G401 (cell line): ENCODE results near the gene DAZAP2. TPM values are rescaled to one million over a fixed set of nuclear protein-coding genes. Genes with fewer than 3 reads are reported as not detected.
"Not testable (repeated sequence)": the region's sequence is repeated elsewhere in the genome, so short reads cannot be mapped to it uniquely, and the experiment has no call there.

Source experiments
- DNase-seq: peaks from one replicate; pipeline ENCODE4 v3.0.0-alpha.2; 2015; ENCODE audit warnings: low spot score
- in situ Hi-C: cut with HindIII; loops from 2 replicates; pipeline ENCODE4 v1.10.0; 2016; ENCODE audit warnings: low sequenced_read_pairs, mixed read lengths
- total RNA-seq: library from RNA; depleted of rRNA; stranded (reverse); fragments of >200 nt; shearing (Covaris generic); gene quantifications from 2 replicates; pipeline ENCODE4 v1.2.3, GENCODE V29; 2014

Gene DAZAP2
- total RNA-seq, 1 experiment from 2014 or later: 88.8 TPM

GRCh38 chr12:51214895-51215294 is 23.7 kb upstream of the DAZAP2 start:
- no peak for DNase-seq
- in situ Hi-C loops: no loop called here

- peak; percentile 48 for DNase-seq
- in situ Hi-C loops: no loop called here
These were observed 22.0 kb upstream of the DAZAP2 start for GRCh38 chr12:51216642-51217041.

- in situ Hi-C loops: no loop called here
- DNase-seq: peak; percentile 56
These were observed 21.3 kb upstream of the DAZAP2 start for GRCh38 chr12:51217133-51217967.

- in situ Hi-C loops: no loop called here
These were observed 20.5 kb upstream of the DAZAP2 start, which contains the start of gene POU6F1 for GRCh38 chr12:51217968-51218606. Gene POU6F1 (minus strand): TSS chr12:51218062. CDS start chr12:51206836, 11,226 bp downstream.

GRCh38 chr12:51218607-51219161 is 19.9 kb upstream of the DAZAP2 start:
- peak; percentile 41 for DNase-seq

More at GRCh38 chr12:51217968-51218606, 20.5 kb upstream of the DAZAP2 start, which contains the start of gene POU6F1:
- DNase-seq: peak; percentile 84

GRCh38 chr12:51219322-51219721 is 19.3 kb upstream of the DAZAP2 start:
- DNase-seq: no peak
- in situ Hi-C loops: no loop called here

More at GRCh38 chr12:51218607-51219161, 19.9 kb upstream of the DAZAP2 start:
- in situ Hi-C loops: no loop called here

- in situ Hi-C loops, DNase-seq: not testable (repeated sequence)
These were observed 18.8 kb upstream of the DAZAP2 start for GRCh38 chr12:51219857-51220256.

GRCh38 chr12:51222461-51222860 is 16.2 kb upstream of the DAZAP2 start:
- in situ Hi-C loops: no loop called here
- no peak for DNase-seq

GRCh38 chr12:51224625-51225024 is 14.0 kb upstream of the DAZAP2 start:
- in situ Hi-C loops: no loop called here
- no peak for DNase-seq

GRCh38 chr12:51225234-51225633 is 13.4 kb upstream of the DAZAP2 start:
- DNase-seq: no peak
- in situ Hi-C loops: no loop called here

- in situ Hi-C loops: no loop called here
- DNase-seq: no peak
These were observed 12.9 kb upstream of the DAZAP2 start for GRCh38 chr12:51225771-51226170.

GRCh38 chr12:51227112-51227511 is 11.5 kb upstream of the DAZAP2 start:
- in situ Hi-C loops, DNase-seq: not testable (repeated sequence)

- in situ Hi-C loops: no loop called here
- DNase-seq: no peak
These were observed 10.7 kb upstream of the DAZAP2 start for GRCh38 chr12:51227962-51228361.

- in situ Hi-C loops: no loop called here
- DNase-seq: no peak
These were observed 9.4 kb upstream of the DAZAP2 start for GRCh38 chr12:51229116-51229809.

GRCh38 chr12:51232642-51233041 is 6.0 kb upstream of the DAZAP2 start:
- in situ Hi-C loops: no loop called here
- DNase-seq: no peak

- no peak for DNase-seq
- in situ Hi-C loops: no loop called here
These were observed 4.1 kb upstream of the DAZAP2 start for GRCh38 chr12:51234530-51234929.

GRCh38 chr12:51238037-51238509 is 553 bp upstream of the DAZAP2 start:
- no peak for DNase-seq

GRCh38 chr12:51240971-51241370 is 2.3 kb downstream of the DAZAP2 start:
- in situ Hi-C loops: no loop called here
- DNase-seq: no peak

More at GRCh38 chr12:51238037-51238509, 553 bp upstream of the DAZAP2 start:
- in situ Hi-C loops: no loop called here

- no peak for DNase-seq
- in situ Hi-C loops: no loop called here
These were observed 3.5 kb downstream of the DAZAP2 start for GRCh38 chr12:51242120-51242519.
